ENCODE results near the gene NMNAT2.

Gene NMNAT2

DNA sequence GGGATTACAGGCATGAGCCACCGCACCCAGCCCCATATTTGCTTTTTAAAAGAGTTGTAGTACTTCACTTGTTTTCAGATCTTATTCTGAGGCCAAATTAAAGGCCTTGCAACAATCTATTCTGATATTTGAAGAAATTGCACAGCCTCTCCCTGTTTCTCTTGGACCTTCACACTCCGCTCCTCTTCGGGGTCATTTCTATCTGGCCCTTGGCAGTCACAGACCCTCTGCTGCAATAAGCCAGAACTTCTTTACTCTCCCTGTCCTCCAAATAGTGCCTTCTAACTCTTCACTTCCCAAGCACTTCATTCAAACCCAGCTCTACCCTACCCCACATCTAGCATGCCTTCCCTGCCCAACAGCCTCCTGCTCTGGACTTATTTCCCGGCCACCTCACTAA lies 121.4 kb downstream of the NMNAT2 start:
- no peak overlapping the region for H3K27ac ChIP-seq (replicated peaks; ENCODE audit: low read length)
- no peak overlapping the region for H2BK120ac ChIP-seq (ENCODE audit: low read depth, low read length)
- H3K4me3 ChIP-seq (ENCODE audit: low read length in 2 of 2): no peak overlapping the region
- H4K91ac ChIP-seq (ENCODE audit: low read depth, low read length, poor library complexity): no peak overlapping the region
- no peaks in the 10 kb centered on the region for H3K79me1 ChIP-seq (ENCODE audit: low read depth, low read length)
- peaks cover 0 to 6% of the 10 kb centered on the region in 2 donors for H3K4me1 ChIP-seq (ENCODE audit: control insufficient read depth in 2 of 2, insufficient read depth in 1 of 2, low read depth in 1 of 2, low read length in 2 of 2)
- no peak overlapping the region for H3K18ac ChIP-seq (ENCODE audit: low read length)
- H3K4me2 ChIP-seq (ENCODE audit: insufficient read depth, low read length, poor library complexity, severe bottlenecking): no peak overlapping the region
- H3K9me3 ChIP-seq (replicated peaks in 1 of 2; ENCODE audit: control insufficient read depth in 2 of 2, insufficient read depth in 1 of 2, low read depth in 1 of 2, low read length in 2 of 2): no peaks in the 10 kb centered on the region
- no CpG with 5 or more reads among the region's 4 CpGs for WGBS, 2 donors (ENCODE audit: extremely low coverage in 2 of 2, insufficient read length in 2 of 2, insufficient replicate concordance in 1 of 2)
- DNase-seq (ENCODE audit: low spot score): no peak
- no peak overlapping the region for H2BK12ac ChIP-seq (ENCODE audit: low read length)
- no peak overlapping the region for H2BK5ac ChIP-seq (ENCODE audit: low read length)
- H3K23ac ChIP-seq (ENCODE audit: low read depth, low read length, poor library complexity): no peak overlapping the region
- H3K9ac ChIP-seq (ENCODE audit: low read depth, low read length, poor library complexity): no peak overlapping the region
- no peak overlapping the region for H2AK5ac ChIP-seq (ENCODE audit: low read depth, low read length)
- H3K36me3 ChIP-seq (replicated peaks in 1 of 2; ENCODE audit: control insufficient read depth in 2 of 2, insufficient read depth in 2 of 2, low read length in 2 of 2): no peaks in the 10 kb centered on the region
- H4K8ac ChIP-seq (ENCODE audit: low read depth, low read length): no peak overlapping the region
- no peak overlapping the region for H2BK15ac ChIP-seq (ENCODE audit: low read length)
- H3K27me3 ChIP-seq (ENCODE audit: control insufficient read depth in 3 of 3, insufficient read depth in 3 of 3, low read depth in 1 of 3, low read length in 3 of 3): no peaks in the 10 kb centered on the region
- no peak overlapping the region for H3K4ac ChIP-seq (ENCODE audit: low read length)
- H3K14ac ChIP-seq (ENCODE audit: low read length): no peak overlapping the region
- H2AFZ ChIP-seq (ENCODE audit: low read length): no peak overlapping the region

DNA sequence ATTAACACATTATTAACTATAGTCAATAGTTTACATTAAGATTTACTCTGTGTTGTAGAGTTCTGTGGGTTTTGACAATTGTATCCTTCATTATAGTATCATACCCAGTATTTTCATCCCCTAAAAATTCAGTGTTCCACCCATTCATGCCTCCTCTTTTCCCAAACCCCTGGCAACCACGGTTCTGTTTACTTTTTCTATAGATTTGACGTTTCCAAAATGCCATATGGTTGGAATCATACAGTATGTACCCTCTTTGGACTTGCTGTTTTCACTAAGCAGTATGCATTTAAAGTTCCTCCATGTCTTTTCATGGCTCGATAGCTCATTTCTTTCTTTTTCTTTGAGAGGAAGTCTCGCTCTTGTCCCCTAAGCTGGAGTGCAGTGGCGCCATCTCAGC lies 122.7 kb downstream of the NMNAT2 start:
- Histone ChIP-seq H3K9me3 (replicated peaks in 1 of 2; ENCODE audit: control insufficient read depth in 2 of 2, insufficient read depth in 1 of 2, low read depth in 1 of 2, low read length in 2 of 2) (no peaks in the 10 kb centered on the region), H2AFZ (ENCODE audit: low read length) (no peak overlapping the region), H3K27ac (replicated peaks; ENCODE audit: low read length) (no peak overlapping the region), H3K4ac (ENCODE audit: low read length) (no peak overlapping the region), H3K4me3 (ENCODE audit: low read length in 2 of 2) (no peak overlapping the region), H3K9ac (ENCODE audit: low read depth, low read length, poor library complexity) (no peak overlapping the region), H4K91ac (ENCODE audit: low read depth, low read length, poor library complexity) (no peak overlapping the region), H2BK12ac (ENCODE audit: low read length) (no peak overlapping the region), H4K8ac (ENCODE audit: low read depth, low read length) (no peak overlapping the region), H2AK5ac (ENCODE audit: low read depth, low read length) (no peak overlapping the region), H2BK120ac (ENCODE audit: low read depth, low read length) (no peak overlapping the region), H3K27me3 (ENCODE audit: control insufficient read depth in 3 of 3, insufficient read depth in 3 of 3, low read depth in 1 of 3, low read length in 3 of 3) (no peaks in the 10 kb centered on the region), H3K36me3 (replicated peaks in 1 of 2; ENCODE audit: control insufficient read depth in 2 of 2, insufficient read depth in 2 of 2, low read length in 2 of 2) (no peaks in the 10 kb centered on the region), H3K18ac (ENCODE audit: low read length) (no peak overlapping the region), H3K4me2 (ENCODE audit: insufficient read depth, low read length, poor library complexity, severe bottlenecking) (no peak overlapping the region), H3K14ac (ENCODE audit: low read length) (no peak overlapping the region), H2BK5ac (ENCODE audit: low read length) (no peak overlapping the region), H3K79me1 (ENCODE audit: low read depth, low read length) (no peaks in the 10 kb centered on the region), H3K4me1 (ENCODE audit: control insufficient read depth in 2 of 2, insufficient read depth in 1 of 2, low read depth in 1 of 2, low read length in 2 of 2) (peaks cover 0 to 6% of the 10 kb centered on the region in 2 donors), H2BK15ac (ENCODE audit: low read length) (no peak overlapping the region), H3K23ac (ENCODE audit: low read depth, low read length, poor library complexity) (no peak overlapping the region)
- no CpG with 5 or more reads among the region's 5 CpGs for WGBS, 2 donors (ENCODE audit: extremely low coverage in 2 of 2, insufficient read length in 2 of 2, insufficient replicate concordance in 1 of 2)
- no peak for DNase-seq (ENCODE audit: low spot score)

DNA sequence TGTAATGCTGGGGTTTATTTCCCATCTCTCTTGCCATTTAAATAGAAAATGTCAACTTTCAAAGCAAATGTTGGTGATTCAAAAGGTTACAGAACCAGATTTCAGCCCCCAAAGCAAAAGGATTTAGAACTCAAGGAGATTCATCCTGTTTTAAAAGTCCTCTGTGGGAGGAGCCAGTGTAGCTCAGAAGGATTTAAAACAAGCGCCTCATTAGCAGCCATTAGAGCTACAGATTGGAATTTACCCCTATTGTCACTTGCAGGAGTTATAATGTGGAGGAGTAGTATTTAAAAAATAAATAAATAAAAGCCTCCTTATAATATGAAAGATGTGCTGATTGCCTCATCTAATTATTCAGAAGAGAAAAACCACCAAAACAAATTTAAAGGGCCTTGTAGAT lies 124.3 kb downstream of the NMNAT2 start:
- H3K27ac ChIP-seq (replicated peaks; ENCODE audit: low read length): no peak overlapping the region
- no peak overlapping the region for H3K4ac ChIP-seq (ENCODE audit: low read length)
- WGBS, 2 donors (ENCODE audit: extremely low coverage in 2 of 2, insufficient read length in 2 of 2, insufficient replicate concordance in 1 of 2): no CpG with 5 or more reads among the region's 1 CpG
- H2BK120ac ChIP-seq (ENCODE audit: low read depth, low read length): no peak overlapping the region
- H3K9me3 ChIP-seq (replicated peaks in 1 of 2; ENCODE audit: control insufficient read depth in 2 of 2, insufficient read depth in 1 of 2, low read depth in 1 of 2, low read length in 2 of 2): no peaks in the 10 kb centered on the region
- H2AK5ac ChIP-seq (ENCODE audit: low read depth, low read length): no peak overlapping the region
- H4K91ac ChIP-seq (ENCODE audit: low read depth, low read length, poor library complexity): no peak overlapping the region
- H3K4me3 ChIP-seq (ENCODE audit: low read length in 2 of 2): no peak overlapping the region
- no peak overlapping the region for H3K14ac ChIP-seq (ENCODE audit: low read length)
- H3K79me1 ChIP-seq (ENCODE audit: low read depth, low read length): no peaks in the 10 kb centered on the region
- no peak for DNase-seq (ENCODE audit: low spot score)
- no peak overlapping the region for H2BK5ac ChIP-seq (ENCODE audit: low read length)
- H3K18ac ChIP-seq (ENCODE audit: low read length): no peak overlapping the region
- no peaks in the 10 kb centered on the region for H3K36me3 ChIP-seq (replicated peaks in 1 of 2; ENCODE audit: control insufficient read depth in 2 of 2, insufficient read depth in 2 of 2, low read length in 2 of 2)
- no peak overlapping the region for H2AFZ ChIP-seq (ENCODE audit: low read length)
- H4K8ac ChIP-seq (ENCODE audit: low read depth, low read length): no peak overlapping the region
- H3K27me3 ChIP-seq (ENCODE audit: control insufficient read depth in 3 of 3, insufficient read depth in 3 of 3, low read depth in 1 of 3, low read length in 3 of 3): no peaks in the 10 kb centered on the region
- no peak overlapping the region for H3K4me2 ChIP-seq (ENCODE audit: insufficient read depth, low read length, poor library complexity, severe bottlenecking)
- H2BK12ac ChIP-seq (ENCODE audit: low read length): no peak overlapping the region
- H2BK15ac ChIP-seq (ENCODE audit: low read length): no peak overlapping the region
- no peak overlapping the region for H3K23ac ChIP-seq (ENCODE audit: low read depth, low read length, poor library complexity)
- H3K4me1 ChIP-seq (ENCODE audit: control insufficient read depth in 2 of 2, insufficient read depth in 1 of 2, low read depth in 1 of 2, low read length in 2 of 2): peaks cover 0 to 6% of the 10 kb centered on the region in 2 donors
- H3K9ac ChIP-seq (ENCODE audit: low read depth, low read length, poor library complexity): no peak overlapping the region

DNA sequence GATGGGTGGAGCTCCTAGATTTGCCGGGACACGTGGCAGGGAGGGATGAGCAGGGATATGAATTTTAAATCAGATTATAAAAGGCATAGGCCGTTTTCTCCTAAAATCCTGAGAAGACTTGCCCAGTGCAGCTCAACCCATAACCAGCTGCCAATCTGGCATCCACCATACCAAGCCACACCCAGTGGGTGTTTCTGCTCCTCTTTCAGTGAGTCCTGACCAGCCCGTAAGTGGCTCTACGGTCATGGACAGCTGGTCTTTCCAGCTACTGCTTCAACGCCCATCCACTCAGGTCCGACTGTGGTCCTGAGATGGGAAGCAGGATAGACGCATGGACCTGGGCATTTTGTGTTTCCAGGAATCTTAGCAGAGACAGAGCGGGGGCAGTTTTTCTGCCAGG lies 124.9 kb downstream of the NMNAT2 start:
- peak overlapping the region; percentile 0 for H3K18ac ChIP-seq (ENCODE audit: low read length)
- no peak overlapping the region for H3K23ac ChIP-seq (ENCODE audit: low read depth, low read length, poor library complexity)
- H3K27ac ChIP-seq (replicated peaks; ENCODE audit: low read length): no peak overlapping the region
- no peak overlapping the region for H4K91ac ChIP-seq (ENCODE audit: low read depth, low read length, poor library complexity)
- no peak overlapping the region for H2BK12ac ChIP-seq (ENCODE audit: low read length)
- no peaks in the 10 kb centered on the region for H3K27me3 ChIP-seq (ENCODE audit: control insufficient read depth in 3 of 3, insufficient read depth in 3 of 3, low read depth in 1 of 3, low read length in 3 of 3)
- WGBS, 2 donors (ENCODE audit: extremely low coverage in 2 of 2, insufficient read length in 2 of 2, insufficient replicate concordance in 1 of 2): no CpG with 5 or more reads among the region's 9 CpGs
- no peaks in the 10 kb centered on the region for H3K36me3 ChIP-seq (replicated peaks in 1 of 2; ENCODE audit: control insufficient read depth in 2 of 2, insufficient read depth in 2 of 2, low read length in 2 of 2)
- no peak overlapping the region for H3K4ac ChIP-seq (ENCODE audit: low read length)
- no peak overlapping the region for H2BK120ac ChIP-seq (ENCODE audit: low read depth, low read length)
- peak overlapping the region in 1 of 2 donors; percentile 47 for H3K4me3 ChIP-seq (ENCODE audit: low read length in 2 of 2)
- no peak overlapping the region for H2BK5ac ChIP-seq (ENCODE audit: low read length)
- no peaks in the 10 kb centered on the region for H3K79me1 ChIP-seq (ENCODE audit: low read depth, low read length)
- no peak overlapping the region for H2BK15ac ChIP-seq (ENCODE audit: low read length)
- no peak overlapping the region for H2AFZ ChIP-seq (ENCODE audit: low read length)
- no peak overlapping the region for H2AK5ac ChIP-seq (ENCODE audit: low read depth, low read length)
- H3K14ac ChIP-seq (ENCODE audit: low read length): no peak overlapping the region
- H3K9me3 ChIP-seq (replicated peaks in 1 of 2; ENCODE audit: control insufficient read depth in 2 of 2, insufficient read depth in 1 of 2, low read depth in 1 of 2, low read length in 2 of 2): no peaks in the 10 kb centered on the region
- no peak overlapping the region for H4K8ac ChIP-seq (ENCODE audit: low read depth, low read length)
- no peak overlapping the region for H3K4me2 ChIP-seq (ENCODE audit: insufficient read depth, low read length, poor library complexity, severe bottlenecking)
- DNase-seq (ENCODE audit: low spot score): no peak
- peaks cover 0 to 6% of the 10 kb centered on the region in 2 donors for H3K4me1 ChIP-seq (ENCODE audit: control insufficient read depth in 2 of 2, insufficient read depth in 1 of 2, low read depth in 1 of 2, low read length in 2 of 2)
- no peak overlapping the region for H3K9ac ChIP-seq (ENCODE audit: low read depth, low read length, poor library complexity)
